Measurements from ENCODE around the gene MPC2. TPM values are rescaled to one million over a fixed set of nuclear protein-coding genes. Genes with fewer than 3 reads are reported as not detected.
"Not testable (repeated sequence)": the region's sequence is repeated elsewhere in the genome, so short reads cannot be mapped to it uniquely, and the experiment has no call there.

MPC2 gene
- total RNA-seq, 2 experiments from 2014 or later, result 61.1 to 61.6 TPM

GRCh38 chr1:167899253-167899681 is 37.6 kb downstream of the MPC2 start:
- Mint-ChIP-seq H3K27ac (no peak overlapping the region), H3K4me1 (no peaks in the 10 kb centered on the region), H3K4me3 (no peak overlapping the region), H3K27me3 (no peaks in the 10 kb centered on the region), H3K9me3 (no peaks in the 10 kb centered on the region), H3K36me3 (no peaks in the 10 kb centered on the region)
- DNase-seq, result no peak

- DNase-seq, result no peak
- H3K9me3 Mint-ChIP-seq, result no peaks in the 10 kb centered on the region
- H3K4me1 Mint-ChIP-seq, result no peaks in the 10 kb centered on the region
- H3K4me3 Mint-ChIP-seq, result no peak overlapping the region
- no peak overlapping the region for H3K27ac Mint-ChIP-seq
- H3K27me3 Mint-ChIP-seq, result no peaks in the 10 kb centered on the region
- no peaks in the 10 kb centered on the region for H3K36me3 Mint-ChIP-seq
These were observed 38.2 kb downstream of the MPC2 start for GRCh38 chr1:167898578-167899222.

- H3K4me1 Mint-ChIP-seq, result no peaks in the 10 kb centered on the region
- no peak overlapping the region for H3K27ac Mint-ChIP-seq
- H3K4me3 Mint-ChIP-seq, result no peak overlapping the region
- H3K36me3 Mint-ChIP-seq, result no peaks in the 10 kb centered on the region
- no peak for DNase-seq
- H3K9me3 Mint-ChIP-seq, result no peaks in the 10 kb centered on the region
- H3K27me3 Mint-ChIP-seq, result no peaks in the 10 kb centered on the region
These were observed 43.1 kb downstream of the MPC2 start for GRCh38 chr1:167893798-167894197.

GRCh38 chr1:167890400-167890799 is 46.5 kb downstream of the MPC2 start:
- Mint-ChIP-seq H3K9me3 (no peaks in the 10 kb centered on the region), H3K4me3 (no peak overlapping the region), H3K36me3 (peaks cover 2% of the 10 kb centered on the region), H3K27me3 (peaks cover 4% of the 10 kb centered on the region), H3K27ac (no peak overlapping the region), H3K4me1 (no peaks in the 10 kb centered on the region)
- DNase-seq, result no peak

GRCh38 chr1:167887187-167887586 is 49.7 kb downstream of the MPC2 start:
- H3K27me3 Mint-ChIP-seq, H3K36me3 Mint-ChIP-seq, H3K9me3 Mint-ChIP-seq, H3K4me3 Mint-ChIP-seq, H3K4me1 Mint-ChIP-seq, H3K27ac Mint-ChIP-seq, DNase-seq: not testable (repeated sequence)

- Mint-ChIP-seq H3K4me3 (no peak overlapping the region), H3K36me3 (peaks cover 2% of the 10 kb centered on the region), H3K27ac (no peak overlapping the region), H3K27me3 (no peaks in the 10 kb centered on the region), H3K9me3 (no peaks in the 10 kb centered on the region), H3K4me1 (no peaks in the 10 kb centered on the region)
- DNase-seq, result no peak
These were observed 54.5 kb downstream of the MPC2 start for GRCh38 chr1:167882376-167882775.

- Mint-ChIP-seq H3K27ac (no peak overlapping the region), H3K4me1 (no peaks in the 10 kb centered on the region)
These were observed 55.1 kb downstream of the MPC2 start for GRCh38 chr1:167881786-167882185.

GRCh38 chr1:167881069-167881468 is 55.8 kb downstream of the MPC2 start:
- Mint-ChIP-seq H3K4me1 (no peaks in the 10 kb centered on the region), H3K4me3 (no peak overlapping the region), H3K27me3 (no peaks in the 10 kb centered on the region), H3K9me3 (no peaks in the 10 kb centered on the region), H3K36me3 (no peaks in the 10 kb centered on the region), H3K27ac (no peak overlapping the region)
- DNase-seq, result no peak

More at GRCh38 chr1:167881786-167882185, 55.1 kb downstream of the MPC2 start:
- Mint-ChIP-seq H3K9me3 (no peaks in the 10 kb centered on the region), H3K36me3 (peaks cover 2% of the 10 kb centered on the region), H3K4me3 (no peak overlapping the region), H3K27me3 (no peaks in the 10 kb centered on the region)
- no peak for DNase-seq

- no peak overlapping the region for H3K27ac Mint-ChIP-seq
- DNase-seq, result no peak
- no peak overlapping the region for H3K4me3 Mint-ChIP-seq
- no peaks in the 10 kb centered on the region for H3K9me3 Mint-ChIP-seq
- H3K36me3 Mint-ChIP-seq, result no peaks in the 10 kb centered on the region
- H3K4me1 Mint-ChIP-seq, result no peaks in the 10 kb centered on the region
- H3K27me3 Mint-ChIP-seq, result no peaks in the 10 kb centered on the region
These were observed 56.3 kb downstream of the MPC2 start for GRCh38 chr1:167880580-167881021.

GRCh38 chr1:167879508-167879907 is 57.4 kb downstream of the MPC2 start:
- Mint-ChIP-seq H3K27me3 (no peaks in the 10 kb centered on the region), H3K4me1 (no peaks in the 10 kb centered on the region), H3K9me3 (no peaks in the 10 kb centered on the region), H3K36me3 (no peaks in the 10 kb centered on the region), H3K4me3 (no peak overlapping the region), H3K27ac (no peak overlapping the region)
- DNase-seq, result no peak

- no peak overlapping the region for H3K4me3 Mint-ChIP-seq
- no peak for DNase-seq
- no peaks in the 10 kb centered on the region for H3K9me3 Mint-ChIP-seq
- no peaks in the 10 kb centered on the region for H3K4me1 Mint-ChIP-seq
- no peak overlapping the region for H3K27ac Mint-ChIP-seq
- no peaks in the 10 kb centered on the region for H3K27me3 Mint-ChIP-seq
- H3K36me3 Mint-ChIP-seq, result no peaks in the 10 kb centered on the region
These were observed 58.3 kb downstream of the MPC2 start for GRCh38 chr1:167878372-167879160.

- no peaks in the 10 kb centered on the region for H3K36me3 Mint-ChIP-seq
- H3K4me3 Mint-ChIP-seq, result no peak overlapping the region
- no peak overlapping the region for H3K27ac Mint-ChIP-seq
- no peaks in the 10 kb centered on the region for H3K27me3 Mint-ChIP-seq
- no peaks in the 10 kb centered on the region for H3K4me1 Mint-ChIP-seq
- DNase-seq, result no peak
- no peaks in the 10 kb centered on the region for H3K9me3 Mint-ChIP-seq
These were observed 60.2 kb downstream of the MPC2 start for GRCh38 chr1:167876597-167877175.

- Mint-ChIP-seq H3K27me3 (no peaks in the 10 kb centered on the region), H3K27ac (no peak overlapping the region), H3K36me3 (no peaks in the 10 kb centered on the region), H3K9me3 (no peaks in the 10 kb centered on the region), H3K4me1 (no peaks in the 10 kb centered on the region), H3K4me3 (no peak overlapping the region)
- no peak for DNase-seq
These were observed 65.5 kb downstream of the MPC2 start for GRCh38 chr1:167871331-167871730.

GRCh38 chr1:167869157-167870001 is 67.5 kb downstream of the MPC2 start:
- not testable (repeated sequence) for DNase-seq, H3K36me3 Mint-ChIP-seq, H3K4me3 Mint-ChIP-seq, H3K4me1 Mint-ChIP-seq, H3K9me3 Mint-ChIP-seq, H3K27ac Mint-ChIP-seq, H3K27me3 Mint-ChIP-seq
